Measurements from ENCODE around the gene EMC8.

DNA sequence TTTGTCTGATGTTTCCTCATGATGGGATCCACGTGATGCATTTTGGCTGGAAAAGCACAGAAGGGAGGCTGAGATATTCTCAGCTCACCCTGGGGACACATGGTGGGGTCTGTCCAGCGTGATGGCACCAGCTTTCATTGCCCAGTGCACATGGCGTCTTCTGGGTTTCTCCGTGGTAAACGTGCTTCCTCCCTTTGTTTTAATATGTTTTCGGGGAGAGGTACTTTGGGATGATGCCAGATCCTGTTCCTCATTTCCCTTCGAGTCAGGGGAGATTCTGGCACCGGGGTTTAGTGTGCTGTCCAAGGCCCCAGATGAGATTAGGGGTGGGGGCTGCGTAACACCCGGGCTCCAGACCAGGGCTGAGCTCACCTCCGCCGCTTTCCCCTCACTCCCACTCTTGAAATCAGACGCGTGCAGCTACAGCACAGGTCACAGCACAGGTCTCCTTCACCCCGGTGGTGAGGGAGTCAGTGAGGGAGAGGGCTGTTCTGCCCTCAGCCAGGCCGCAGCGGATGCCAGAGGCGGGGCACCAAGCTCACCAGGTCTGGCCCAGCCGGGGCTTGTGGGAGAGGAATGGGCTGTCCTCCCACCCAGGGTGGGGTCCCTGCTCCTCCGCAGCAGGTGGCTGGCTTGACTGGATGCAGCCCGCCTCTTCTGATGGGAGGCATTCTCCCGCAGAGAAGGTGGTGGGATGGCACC, 34.0 kb upstream of the EMC8 start:
- TF ChIP-seq, protein P1, sequence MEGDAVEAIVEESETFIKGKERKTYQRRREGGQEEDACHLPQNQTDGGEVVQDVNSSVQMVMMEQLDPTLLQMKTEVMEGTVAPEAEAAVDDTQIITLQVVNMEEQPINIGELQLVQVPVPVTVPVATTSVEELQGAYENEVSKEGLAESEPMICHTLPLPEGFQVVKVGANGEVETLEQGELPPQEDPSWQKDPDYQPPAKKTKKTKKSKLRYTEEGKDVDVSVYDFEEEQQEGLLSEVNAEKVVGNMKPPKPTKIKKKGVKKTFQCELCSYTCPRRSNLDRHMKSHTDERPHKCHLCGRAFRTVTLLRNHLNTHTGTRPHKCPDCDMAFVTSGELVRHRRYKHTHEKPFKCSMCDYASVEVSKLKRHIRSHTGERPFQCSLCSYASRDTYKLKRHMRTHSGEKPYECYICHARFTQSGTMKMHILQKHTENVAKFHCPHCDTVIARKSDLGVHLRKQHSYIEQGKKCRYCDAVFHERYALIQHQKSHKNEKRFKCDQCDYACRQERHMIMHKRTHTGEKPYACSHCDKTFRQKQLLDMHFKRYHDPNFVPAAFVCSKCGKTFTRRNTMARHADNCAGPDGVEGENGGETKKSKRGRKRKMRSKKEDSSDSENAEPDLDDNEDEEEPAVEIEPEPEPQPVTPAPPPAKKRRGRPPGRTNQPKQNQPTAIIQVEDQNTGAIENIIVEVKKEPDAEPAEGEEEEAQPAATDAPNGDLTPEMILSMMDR (IDR thresholded peaks at IDR 0.05) = no peak
- TF ChIP-seq, protein P2, sequence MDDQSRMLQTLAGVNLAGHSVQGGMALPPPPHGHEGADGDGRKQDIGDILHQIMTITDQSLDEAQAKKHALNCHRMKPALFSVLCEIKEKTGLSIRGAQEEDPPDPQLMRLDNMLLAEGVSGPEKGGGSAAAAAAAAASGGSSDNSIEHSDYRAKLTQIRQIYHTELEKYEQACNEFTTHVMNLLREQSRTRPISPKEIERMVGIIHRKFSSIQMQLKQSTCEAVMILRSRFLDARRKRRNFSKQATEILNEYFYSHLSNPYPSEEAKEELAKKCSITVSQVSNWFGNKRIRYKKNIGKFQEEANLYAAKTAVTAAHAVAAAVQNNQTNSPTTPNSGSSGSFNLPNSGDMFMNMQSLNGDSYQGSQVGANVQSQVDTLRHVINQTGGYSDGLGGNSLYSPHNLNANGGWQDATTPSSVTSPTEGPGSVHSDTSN (IDR thresholded peaks at IDR 0.05) = no peak
- no peak for TF ChIP-seq EZH2phosphoT487 (IDR thresholded peaks at IDR 0.05; ENCODE audit: borderline replicate concordance, low read depth)
- no peak for TF ChIP-seq POLR2AphosphoS5 (IDR thresholded peaks at IDR 0.05; ENCODE audit: low read depth, low read length)
- no peak for TF ChIP-seq NRF1 (IDR thresholded peaks at IDR 0.05; ENCODE audit: low read depth, low read length)
- no peak for TF ChIP-seq NFIC (IDR thresholded peaks at IDR 0.05; ENCODE audit: borderline replicate concordance)
- no peak for TF ChIP-seq EP300 (IDR thresholded peaks at IDR 0.05; ENCODE audit: borderline replicate concordance in 1 of 2, low read depth in 1 of 2, low read length in 1 of 2)
- no peak for TF ChIP-seq GABPA (IDR thresholded peaks at IDR 0.05; ENCODE audit: low read depth)
- no peak for TF ChIP-seq MXI1 (IDR thresholded peaks at IDR 0.05; ENCODE audit: low read depth, low read length)
- TF ChIP-seq TAF1 (IDR thresholded peaks at IDR 0.05; ENCODE audit: borderline replicate concordance, low read depth, low read length) = no peak
- TF ChIP-seq GATA2 (CRISPR knock-in tag; IDR thresholded peaks at IDR 0.05) = no peak
- TF ChIP-seq, protein P3, sequence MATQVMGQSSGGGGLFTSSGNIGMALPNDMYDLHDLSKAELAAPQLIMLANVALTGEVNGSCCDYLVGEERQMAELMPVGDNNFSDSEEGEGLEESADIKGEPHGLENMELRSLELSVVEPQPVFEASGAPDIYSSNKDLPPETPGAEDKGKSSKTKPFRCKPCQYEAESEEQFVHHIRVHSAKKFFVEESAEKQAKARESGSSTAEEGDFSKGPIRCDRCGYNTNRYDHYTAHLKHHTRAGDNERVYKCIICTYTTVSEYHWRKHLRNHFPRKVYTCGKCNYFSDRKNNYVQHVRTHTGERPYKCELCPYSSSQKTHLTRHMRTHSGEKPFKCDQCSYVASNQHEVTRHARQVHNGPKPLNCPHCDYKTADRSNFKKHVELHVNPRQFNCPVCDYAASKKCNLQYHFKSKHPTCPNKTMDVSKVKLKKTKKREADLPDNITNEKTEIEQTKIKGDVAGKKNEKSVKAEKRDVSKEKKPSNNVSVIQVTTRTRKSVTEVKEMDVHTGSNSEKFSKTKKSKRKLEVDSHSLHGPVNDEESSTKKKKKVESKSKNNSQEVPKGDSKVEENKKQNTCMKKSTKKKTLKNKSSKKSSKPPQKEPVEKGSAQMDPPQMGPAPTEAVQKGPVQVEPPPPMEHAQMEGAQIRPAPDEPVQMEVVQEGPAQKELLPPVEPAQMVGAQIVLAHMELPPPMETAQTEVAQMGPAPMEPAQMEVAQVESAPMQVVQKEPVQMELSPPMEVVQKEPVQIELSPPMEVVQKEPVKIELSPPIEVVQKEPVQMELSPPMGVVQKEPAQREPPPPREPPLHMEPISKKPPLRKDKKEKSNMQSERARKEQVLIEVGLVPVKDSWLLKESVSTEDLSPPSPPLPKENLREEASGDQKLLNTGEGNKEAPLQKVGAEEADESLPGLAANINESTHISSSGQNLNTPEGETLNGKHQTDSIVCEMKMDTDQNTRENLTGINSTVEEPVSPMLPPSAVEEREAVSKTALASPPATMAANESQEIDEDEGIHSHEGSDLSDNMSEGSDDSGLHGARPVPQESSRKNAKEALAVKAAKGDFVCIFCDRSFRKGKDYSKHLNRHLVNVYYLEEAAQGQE (IDR thresholded peaks at IDR 0.05; ENCODE audit: low read depth, low read length) = no peak
- no peak for TF ChIP-seq RAD21 (IDR thresholded peaks at IDR 0.05; ENCODE audit: low read length)
- no peak for TF ChIP-seq JUND (IDR thresholded peaks at IDR 0.05)
